Measurements from ENCODE around the gene ZNF514. TPM values are rescaled to one million over a fixed set of nuclear protein-coding genes. Genes with fewer than 3 reads are reported as not detected.

Gene ZNF514
- total RNA-seq, 2 donors from 2014 or later: 11.2 to 13.8 TPM

Other genes with a start within 250 kb of the ZNF514 start
- gene MAL, start 134.1 kb downstream of the ZNF514 start, total RNA-seq: not detected
- gene MRPS5, start 38.0 kb downstream of the ZNF514 start, total RNA-seq: 10 to 100 TPM; 31.6 to 46.1 TPM
- gene ZNF2, start 6.0 kb upstream of the ZNF514 start, total RNA-seq: 1 to 10 TPM in 1 of 2 donors, under 1 TPM in 1; 0.99 to 2.3 TPM
- 1 to 10 TPM; 3.6 to 4.2 TPM for gene ZNF892, start 47.7 kb upstream of the ZNF514 start, total RNA-seq
- 10 to 100 TPM; 17.6 to 31.6 TPM for gene PROM2, start 114.6 kb upstream of the ZNF514 start, total RNA-seq
- gene KCNIP3, start 137.5 kb upstream of the ZNF514 start, total RNA-seq: 1 to 10 TPM; 1.6 to 2.9 TPM
- gene FAHD2A, start 242.9 kb upstream of the ZNF514 start, total RNA-seq: 10 to 100 TPM; 15.2 to 18.9 TPM

Measured in body of pancreas (tissue), 2 donors.